Suprapubic skin (tissue), 4 donors: ENCODE measurements around the gene RRP12. TPM values are rescaled to one million over a fixed set of nuclear protein-coding genes. Genes with fewer than 3 reads are reported as not detected.

Source experiments
- DNase-seq, 2 donors: peaks; one replicate each; pipeline ENCODE4 v3.0.0-alpha.2; 2019; ENCODE audit warnings: low spot score in 2 of 2
- H3K27ac ChIP-seq: fragments of 200-600 bp; sonication (generic); one replicate; pipeline ENCODE4 v1.5.1; 2019
- H3K27me3 ChIP-seq: fragments of 200-600 bp; sonication (generic); one replicate; pipeline ENCODE4 v1.5.1; 2019
- H3K36me3 ChIP-seq: fragments of 200-600 bp; sonication (generic); one replicate; pipeline ENCODE4 v1.5.1; 2019
- H3K4me1 ChIP-seq: fragments of 200-600 bp; sonication (generic); one replicate; pipeline ENCODE4 v1.5.1; 2019
- H3K4me3 ChIP-seq: fragments of 200-600 bp; sonication (generic); one replicate; pipeline ENCODE4 v1.5.1; 2019; ENCODE audit warnings: mild to moderate bottlenecking
- H3K9me3 ChIP-seq: fragments of 200-600 bp; sonication (generic); one replicate; pipeline ENCODE4 v1.5.1; 2019
- CTCF ChIP-seq, 2 donors: fragments of 200-600 bp in 1 of 2; fragments of 450-650 bp in 1 of 2; sonication (generic) in 1 of 2; IDR thresholded peaks; one replicate each; pipeline ENCODE4 v1.5.1; 2016 to 2019; ENCODE audit warnings: antibody characterized with exemption in 2 of 2, mild to moderate bottlenecking in 1 of 2, moderate library complexity in 1 of 2
- EP300 ChIP-seq: sonication (generic); formaldehyde crosslinking; IDR thresholded peaks from one replicate; pipeline ENCODE4 v1.6.1; 2017; ENCODE audit warnings: antibody characterized with exemption
- POLR2A ChIP-seq, 2 donors: fragments of 450-650 bp; IDR thresholded peaks; one replicate each; pipeline ENCODE4 v1.6.1; 2017; ENCODE audit warnings: antibody characterized with exemption in 2 of 2, mild to moderate bottlenecking in 2 of 2, moderate library complexity in 2 of 2
- POLR2AphosphoS5 ChIP-seq, 3 donors: sonication (generic); formaldehyde crosslinking; IDR thresholded peaks; one replicate each; pipeline ENCODE4 v1.6.1; 2017; ENCODE audit warnings: antibody characterized with exemption in 3 of 3
- WGBS: methylation state at CpG from one replicate; pipeline ENCODE4 v1.1.5; 2018; 5-methylcytosine and 5-hydroxymethylcytosine counted together
- total RNA-seq, 4 donors: library from RNA; depleted of rRNA; stranded (reverse); fragments of >200 nt; gene quantifications; one replicate each; pipeline ENCODE4 v1.1.0, GENCODE V29; 2016

Gene RRP12
- total RNA-seq, 4 donors from 2014 or later, result 24.5 to 49.3 (median 48.6) TPM

GRCh38 chr10:97444212-97444611, 43.1 kb upstream of the RRP12 start:
- WGBS, result 87% methylated on average over 1 of the region's 1 CpG
- Histone ChIP-seq H3K27ac (no peak overlapping the region), H3K9me3 (no peaks in the 10 kb centered on the region), H3K4me3 (no peak overlapping the region), H3K27me3 (no peaks in the 10 kb centered on the region), H3K4me1 (peaks cover 40% of the 10 kb centered on the region), H3K36me3 (peaks cover 22% of the 10 kb centered on the region)
- DNase-seq, result no peak
- no peak for TF ChIP-seq POLR2A (IDR thresholded peaks at IDR 0.05)
- no peak for TF ChIP-seq POLR2AphosphoS5 (IDR thresholded peaks at IDR 0.05)

- 100% methylated on average over 1 of the region's 1 CpG for WGBS
- H3K27ac ChIP-seq, result no peak overlapping the region
- H3K27me3 ChIP-seq, result no peaks in the 10 kb centered on the region
- H3K4me3 ChIP-seq, result no peak overlapping the region
- TF ChIP-seq EP300 (no peak), POLR2AphosphoS5 (IDR thresholded peaks at IDR 0.05) (no peak), CTCF (IDR thresholded peaks at IDR 0.05) (no peak), POLR2A (IDR thresholded peaks at IDR 0.05) (no peak)
- H3K9me3 ChIP-seq, result no peaks in the 10 kb centered on the region
- no peak for DNase-seq
- H3K4me1 ChIP-seq, result peaks cover 22% of the 10 kb centered on the region
- peaks cover 42% of the 10 kb centered on the region for H3K36me3 ChIP-seq
Measured at GRCh38 chr10:97442277-97442676, 41.1 kb upstream of the RRP12 start.

- Histone ChIP-seq H3K36me3 (peaks cover 85% of the 10 kb centered on the region), H3K9me3 (no peaks in the 10 kb centered on the region), H3K27me3 (no peaks in the 10 kb centered on the region), H3K4me1 (no peaks in the 10 kb centered on the region), H3K4me3 (no peak overlapping the region), H3K27ac (no peak overlapping the region)
- 94% methylated on average over 6 of the region's 6 CpGs for WGBS
- TF ChIP-seq CTCF (IDR thresholded peaks at IDR 0.05), result no peak
- no peak for TF ChIP-seq EP300
- TF ChIP-seq POLR2AphosphoS5 (IDR thresholded peaks at IDR 0.05), result no peak
- TF ChIP-seq POLR2A (IDR thresholded peaks at IDR 0.05), result no peak
- DNase-seq, result no peak
Measured at GRCh38 chr10:97435211-97435610, 34.1 kb upstream of the RRP12 start.

- 63% methylated on average over 1 of the region's 1 CpG for WGBS
- no peak for TF ChIP-seq EP300
- TF ChIP-seq POLR2A (IDR thresholded peaks at IDR 0.05), result no peak
- Histone ChIP-seq H3K4me3 (no peak overlapping the region), H3K36me3 (peaks cover 84% of the 10 kb centered on the region), H3K4me1 (peaks cover 1% of the 10 kb centered on the region), H3K27me3 (no peaks in the 10 kb centered on the region), H3K27ac (no peak overlapping the region), H3K9me3 (no peaks in the 10 kb centered on the region)
- DNase-seq, result no peak
Measured at GRCh38 chr10:97434557-97434956, 33.4 kb upstream of the RRP12 start.

- Histone ChIP-seq H3K4me1 (peaks cover 6% of the 10 kb centered on the region), H3K27me3 (no peaks in the 10 kb centered on the region), H3K9me3 (no peaks in the 10 kb centered on the region), H3K36me3 (peaks cover 79% of the 10 kb centered on the region), H3K4me3 (no peak overlapping the region), H3K27ac (no peak overlapping the region)
- no peak for TF ChIP-seq EP300
- TF ChIP-seq POLR2A (IDR thresholded peaks at IDR 0.05), result no peak
- TF ChIP-seq POLR2AphosphoS5 (IDR thresholded peaks at IDR 0.05), result no peak
- no peak for TF ChIP-seq CTCF (IDR thresholded peaks at IDR 0.05)
- DNase-seq, result no peak
Measured at GRCh38 chr10:97434055-97434454, 32.9 kb upstream of the RRP12 start.

GRCh38 chr10:97428572-97428981, 27.4 kb upstream of the RRP12 start:
- peaks cover 36% of the 10 kb centered on the region for H3K4me1 ChIP-seq
- H3K27ac ChIP-seq, result peak overlapping the region; percentile 95
- H3K9me3 ChIP-seq, result no peaks in the 10 kb centered on the region
- DNase-seq, result no peak
- TF ChIP-seq CTCF (IDR thresholded peaks at IDR 0.05), result no peak
- TF ChIP-seq EP300, result no peak
- no peak for TF ChIP-seq POLR2AphosphoS5 (IDR thresholded peaks at IDR 0.05)
- TF ChIP-seq POLR2A (IDR thresholded peaks at IDR 0.05), result no peak
- H3K27me3 ChIP-seq, result no peaks in the 10 kb centered on the region
- 23% methylated on average over 4 of the region's 4 CpGs for WGBS
- H3K36me3 ChIP-seq, result peaks cover 27% of the 10 kb centered on the region
- H3K4me3 ChIP-seq, result peak overlapping the region; percentile 87
